Motor neuron (in vitro differentiated cells): ENCODE results near the gene RBM10. TPM values are rescaled to one million over a fixed set of nuclear protein-coding genes. Genes with fewer than 3 reads are reported as not detected.
A peak's percentile ranks its signal among the peaks of the same experiment; 100 is the strongest.

Experiments used
- ATAC-seq, 8 experiments: fragments of 200-7000 bp; cut with Tn5 transposase; replicated peaks in 6 of 8; 2 replicates each; pipeline ENCODE4 v1.8.0; 2021; ENCODE audit warnings: mild to moderate bottlenecking in 8 of 8, moderate library complexity in 8 of 8
- H3K27ac ChIP-seq, 2 donors: fragments of 250-450 bp; sonication (Bioruptor Pico); 2 replicates each; pipeline ENCODE4 v1.9.0; 2021; ENCODE audit warnings: antibody characterized with exemption in 2 of 2, mild to moderate bottlenecking in 2 of 2, moderate library complexity in 1 of 2
- H3K4me1 ChIP-seq, 2 donors: fragments of 250-450 bp; sonication (Bioruptor Pico); replicated peaks in 1 of 2; 2 replicates each; pipeline ENCODE4 v1.6.1; 2021; ENCODE audit warnings: antibody characterized with exemption in 2 of 2, mild to moderate bottlenecking in 2 of 2, moderate library complexity in 1 of 2
- H3K4me3 ChIP-seq, 5 donors: fragments of 250-450 bp; sonication (Bioruptor Pico); 2 replicates each; pipeline ENCODE4 v1.9.0; 2021; ENCODE audit warnings: antibody characterized with exemption in 5 of 5, mild to moderate bottlenecking in 5 of 5, moderate library complexity in 4 of 5
- WGBS, 10 experiments: fragments of 450-650 bp; shearing (Covaris generic); methylation state at CpG; one replicate each; pipeline ENCODE4 v1.0.0; 2022; 5-methylcytosine and 5-hydroxymethylcytosine counted together
- in situ Hi-C, 9 experiments: fragments of 400-800 bp; cut with MboI; loops; one replicate each; pipeline ENCODE4 v1.15.0; 2021; ENCODE audit warnings: low sequenced_read_pairs in 9 of 9, low pct_unique_long_range_greater_than_20kb in 2 of 9; ENCODE audit not compliant: unreplicated experiment in 9 of 9
- total RNA-seq, 8 experiments: library from RNA; unstranded; fragments of 300-600 nt; gene quantifications; 2 replicates each; pipeline versions ENCODE4 v1.2.3 to v1.2.4, GENCODE V29; 2022

RBM10 gene
- total RNA-seq, 8 experiments from 2014 or later: 32.8 to 64.9 (median 39.9) TPM

DNA sequence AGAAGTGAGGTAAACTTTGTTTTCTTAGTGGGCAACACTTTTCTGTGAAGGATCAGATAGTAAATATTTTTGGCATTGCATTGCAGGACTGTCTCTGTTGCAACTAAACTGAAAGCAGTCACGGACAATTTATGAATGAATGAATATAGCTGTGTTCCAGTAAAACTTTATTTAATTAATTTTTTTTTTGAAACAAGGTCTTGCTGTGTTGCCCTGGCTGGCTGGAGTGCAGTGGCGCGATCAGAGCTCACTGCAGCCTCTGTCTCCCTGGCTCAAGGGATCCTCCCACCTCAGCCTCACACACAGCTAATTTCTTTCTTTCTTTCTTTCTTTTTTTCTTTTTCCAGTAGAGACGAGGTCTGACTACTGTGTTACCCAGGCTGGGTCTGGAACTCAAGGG, 15.8 kb downstream of the RBM10 start:
- 30 to 80% (median 49%) methylated on average over 1 to 4 of the region's 4 CpGs; no CpG with 5 or more reads in 7 of the 10 experiments for WGBS, 10 experiments
- H3K27ac ChIP-seq: no peak overlapping the region
- no peak for ATAC-seq
- H3K4me3 ChIP-seq: no peak overlapping the region
- in situ Hi-C loops: no loop called here
- H3K4me1 ChIP-seq: no peaks in the 10 kb centered on the region

GRCh38 chrX:47162927-47163583, 18.0 kb downstream of the RBM10 start:
- WGBS, 10 experiments: 64 to 100% (median 100%) methylated on average over 1 to 3 of the region's 5 CpGs; no CpG with 5 or more reads in 3 of the 10 experiments
- Histone ChIP-seq H3K4me1 (no peaks in the 10 kb centered on the region), H3K4me3 (no peak overlapping the region), H3K27ac (no peak overlapping the region)
- in situ Hi-C loops: no loop called here
- no peak for ATAC-seq

GRCh38 chrX:47164420-47164819, 19.4 kb downstream of the RBM10 start:
- in situ Hi-C loops: no loop called here
- 66 to 100% (median 80%) methylated on average over 1 to 3 of the region's 3 CpGs; no CpG with 5 or more reads in 5 of the 10 experiments for WGBS, 10 experiments
- H3K27ac ChIP-seq: no peak overlapping the region
- no peaks in the 10 kb centered on the region for H3K4me1 ChIP-seq
- ATAC-seq: no peak
- no peak overlapping the region for H3K4me3 ChIP-seq

DNA sequence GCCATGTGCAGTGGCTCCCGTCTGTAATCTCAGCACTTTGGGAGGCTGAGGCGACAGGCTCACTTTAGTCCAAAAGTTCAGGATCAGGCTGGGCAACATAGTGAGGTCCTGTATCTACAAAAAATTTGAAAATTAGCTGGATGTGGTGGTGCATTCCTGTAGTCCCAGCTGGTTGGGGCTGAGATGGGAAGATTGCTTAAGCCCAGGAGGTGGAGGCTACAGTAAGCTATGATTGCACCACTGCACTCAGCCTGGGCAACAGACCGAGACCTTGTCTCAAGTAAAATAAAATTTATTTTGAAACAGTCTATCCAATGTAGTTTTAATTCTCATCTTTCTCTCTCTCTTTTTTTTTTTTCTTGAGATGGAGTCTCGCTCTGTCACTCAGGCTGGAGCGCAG, 21.1 kb downstream of the RBM10 start:
- in situ Hi-C loops: no loop called here
- 86 to 100% (median 92%) methylated on average over 1 to 4 of the region's 5 CpGs; no CpG with 5 or more reads in 6 of the 10 experiments for WGBS, 10 experiments
- ATAC-seq: no peak
- Histone ChIP-seq H3K4me1 (no peaks in the 10 kb centered on the region), H3K27ac (no peak overlapping the region), H3K4me3 (no peak overlapping the region)

- H3K4me3 ChIP-seq: no peak overlapping the region
- in situ Hi-C loops: no loop called here
- no peak overlapping the region for H3K27ac ChIP-seq
- 53 to 100% (median 73%) methylated on average over 3 to 5 of the region's 6 CpGs; no CpG with 5 or more reads in 7 of the 10 experiments for WGBS, 10 experiments
- no peaks in the 10 kb centered on the region for H3K4me1 ChIP-seq
- no peak for ATAC-seq
These were observed 23.6 kb downstream of the RBM10 start for GRCh38 chrX:47168495-47169073.

GRCh38 chrX:47169273-47169672, 24.3 kb downstream of the RBM10 start:
- no peaks in the 10 kb centered on the region for H3K4me1 ChIP-seq
- in situ Hi-C loops: no loop called here
- H3K27ac ChIP-seq: no peak overlapping the region
- ATAC-seq: no peak
- no peak overlapping the region for H3K4me3 ChIP-seq
- 80% methylated on average over 1 of the region's 19 CpGs; no CpG with 5 or more reads in 9 of the 10 experiments for WGBS, 10 experiments

DNA sequence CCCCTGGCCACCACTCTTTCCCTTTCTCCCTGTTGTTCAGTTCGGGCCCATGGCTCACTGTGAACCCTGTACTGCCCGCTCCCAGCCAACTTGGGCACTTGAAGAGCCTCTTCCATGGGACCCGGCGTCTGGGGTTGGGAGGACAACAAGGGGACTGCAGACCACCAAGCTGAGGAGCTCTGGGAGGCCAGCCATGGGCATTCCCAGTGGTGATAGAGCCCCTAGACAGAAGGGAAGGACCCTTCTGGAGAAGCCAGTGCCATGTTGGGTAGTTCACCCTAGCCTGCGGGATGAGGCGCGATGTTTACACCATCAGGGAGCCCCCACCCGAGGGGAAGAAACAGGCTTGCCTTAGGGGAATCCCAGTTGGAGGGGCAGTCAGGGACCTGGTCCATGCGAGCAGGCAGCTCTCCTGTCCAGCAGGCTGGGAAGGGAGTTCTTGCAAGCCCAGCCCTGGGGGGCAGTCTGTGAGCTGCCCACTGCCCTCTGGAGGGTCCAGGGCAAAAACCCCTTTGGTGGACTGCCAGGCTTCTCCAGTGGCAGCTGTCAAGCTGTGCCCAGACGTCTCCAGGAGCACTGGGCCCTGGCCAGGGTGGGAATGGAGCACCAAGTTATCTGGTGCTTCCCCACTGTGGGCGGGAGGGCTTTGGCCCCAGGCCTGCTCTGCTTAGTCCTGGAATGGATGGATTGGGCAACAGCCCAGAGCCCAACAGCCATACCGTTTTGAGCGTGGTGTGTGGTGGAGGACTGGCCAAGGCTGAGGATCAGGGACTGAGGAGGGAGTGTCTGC, 24.9 kb downstream of the RBM10 start:
- in situ Hi-C loops: no loop called here
- Histone ChIP-seq H3K4me1 (no peaks in the 10 kb centered on the region), H3K27ac (no peak overlapping the region), H3K4me3 (no peak overlapping the region)
- ATAC-seq: peak in 3 of 8 experiments; percentile 37 to 94 (median 84)
- 58% methylated on average over 3 of the region's 13 CpGs; no CpG with 5 or more reads in 9 of the 10 experiments for WGBS, 10 experiments

DNA sequence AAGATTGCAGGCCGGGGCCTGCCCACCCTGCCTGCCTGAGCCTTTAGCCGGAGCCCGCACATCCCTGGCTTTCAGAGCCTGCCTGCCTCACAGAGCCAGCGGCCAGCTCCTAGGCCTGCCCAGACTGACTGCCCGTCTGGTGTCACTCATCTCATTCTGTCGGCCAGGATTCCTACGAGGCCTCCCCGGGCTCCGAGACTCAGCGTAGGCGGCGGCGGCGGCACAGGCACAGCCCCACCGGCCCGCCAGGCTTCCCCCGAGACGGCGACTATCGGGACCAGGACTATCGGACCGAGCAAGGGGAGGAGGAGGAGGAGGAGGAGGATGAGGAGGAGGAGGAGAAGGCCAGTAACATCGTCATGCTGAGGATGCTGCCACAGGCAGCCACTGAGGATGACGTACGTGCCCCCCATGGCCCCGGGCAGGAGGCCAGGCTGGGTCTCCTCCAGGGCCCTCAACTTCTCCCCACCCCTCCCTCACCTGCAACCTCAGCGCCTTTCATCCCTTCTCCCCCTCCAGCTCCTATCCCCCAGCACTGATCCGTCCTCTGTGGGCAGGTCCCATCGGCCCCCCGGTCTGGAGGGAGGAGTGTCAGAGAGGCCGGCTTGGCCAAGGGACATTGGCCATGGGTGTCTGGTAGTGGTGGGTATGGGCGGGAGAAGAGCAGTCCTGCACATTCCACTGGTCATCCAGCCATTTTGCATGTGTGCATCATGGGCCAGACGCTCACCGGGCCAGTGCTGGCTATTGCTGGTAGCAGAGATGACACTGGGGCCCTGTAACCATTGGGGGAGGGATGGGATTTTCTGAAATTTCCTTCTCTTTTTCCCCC, 26.1 kb downstream of the RBM10 start:
- ATAC-seq: no peak
- Histone ChIP-seq H3K27ac (no peak overlapping the region), H3K4me3 (no peak overlapping the region), H3K4me1 (no peaks in the 10 kb centered on the region)
- in situ Hi-C loops: no loop called here
- WGBS, 10 experiments: 86 to 100% (median 90%) methylated on average over 2 to 15 of the region's 34 CpGs; no CpG with 5 or more reads in 7 of the 10 experiments

- WGBS, 10 experiments: 64% methylated on average over 2 of the region's 2 CpGs; no CpG with 5 or more reads in 9 of the 10 experiments
- Histone ChIP-seq H3K27ac (no peak overlapping the region), H3K4me3 (no peak overlapping the region), H3K4me1 (no peaks in the 10 kb centered on the region)
- no peak for ATAC-seq
- in situ Hi-C loops: no loop called here
These were observed 27.0 kb downstream of the RBM10 start for GRCh38 chrX:47171996-47172395.

- Histone ChIP-seq H3K4me1 (no peaks in the 10 kb centered on the region), H3K27ac (no peak overlapping the region), H3K4me3 (no peak overlapping the region)
- ATAC-seq: no peak
- 70 to 100% (median 83%) methylated on average over 2 to 6 of the region's 7 CpGs; no CpG with 5 or more reads in 7 of the 10 experiments for WGBS, 10 experiments
- in situ Hi-C loops: no loop called here
These were observed 27.5 kb downstream of the RBM10 start for GRCh38 chrX:47172549-47172948.

GRCh38 chrX:47172971-47173792, 28.2 kb downstream of the RBM10 start:
- no peak overlapping the region for H3K4me3 ChIP-seq
- no peaks in the 10 kb centered on the region for H3K4me1 ChIP-seq
- no peak overlapping the region for H3K27ac ChIP-seq
- WGBS, 10 experiments: 30 to 67% methylated on average over 2 to 3 of the region's 18 CpGs; no CpG with 5 or more reads in 8 of the 10 experiments
- in situ Hi-C loops: no loop called here
- no peak for ATAC-seq

GRCh38 chrX:47174376-47174775, 29.4 kb downstream of the RBM10 start:
- no peak overlapping the region for H3K4me3 ChIP-seq
- in situ Hi-C loops: no loop called here
- no CpG with 5 or more reads among the region's 12 CpGs for WGBS, 10 experiments
- H3K4me1 ChIP-seq: no peaks in the 10 kb centered on the region
- H3K27ac ChIP-seq: no peak overlapping the region
- no peak for ATAC-seq
